RWPE2 (cell line): Measurements from ENCODE around the gene NEGR1.

Experiments
- ATAC-seq: fragments of 200-7000 bp; cut with Tn5 transposase; 3 replicates; pipeline ENCODE4 v1.9.1; 2021; ENCODE audit warnings: low read depth
- DNase-seq: peaks from one replicate; pipeline ENCODE4 v3.0.0-alpha.2; 2020; ENCODE audit warnings: low spot score
- H3K27ac ChIP-seq: fragments of 450-650 bp; 2 replicates; pipeline ENCODE4 v1.5.1; 2017; ENCODE audit warnings: mild to moderate bottlenecking; ENCODE audit not compliant: poor library complexity, severe bottlenecking
- H3K27me3 ChIP-seq: fragments of 250-450 bp; sonication (Bioruptor Pico); 2 replicates; pipeline ENCODE4 v1.5.1; 2021; ENCODE audit warnings: mild to moderate bottlenecking, moderate library complexity; ENCODE audit not compliant: insufficient read depth, poor library complexity, severe bottlenecking
- H3K36me3 ChIP-seq: fragments of 250-450 bp; sonication (Bioruptor Pico); 2 replicates; pipeline ENCODE4 v1.5.1; 2020; ENCODE audit warnings: low read depth, mild to moderate bottlenecking, moderate library complexity
- H3K4me1 ChIP-seq: fragments of 250-450 bp; sonication (Bioruptor Pico); 2 replicates; pipeline ENCODE4 v1.5.1; 2021; ENCODE audit warnings: mild to moderate bottlenecking, moderate library complexity; ENCODE audit not compliant: insufficient read depth, poor library complexity, severe bottlenecking
- H3K4me3 ChIP-seq: fragments of 250-450 bp; sonication (Bioruptor Pico); 2 replicates; pipeline ENCODE4 v1.5.1; 2021; ENCODE audit warnings: mild to moderate bottlenecking, moderate library complexity; ENCODE audit not compliant: severe bottlenecking
- H3K9me3 ChIP-seq: fragments of 250-450 bp; sonication (Bioruptor Pico); 2 replicates; pipeline ENCODE4 v1.5.1; 2021; ENCODE audit warnings: mild to moderate bottlenecking, moderate library complexity; ENCODE audit not compliant: severe bottlenecking
- TF ChIP-seq, protein P1 (sequence below): fragments of 450-650 bp; IDR thresholded peaks from one replicate; pipeline ENCODE4 v1.5.1; 2017; ENCODE audit warnings: mild to moderate bottlenecking, moderate library complexity; ENCODE audit not compliant: poor library complexity, severe bottlenecking

NEGR1 gene

DNA sequence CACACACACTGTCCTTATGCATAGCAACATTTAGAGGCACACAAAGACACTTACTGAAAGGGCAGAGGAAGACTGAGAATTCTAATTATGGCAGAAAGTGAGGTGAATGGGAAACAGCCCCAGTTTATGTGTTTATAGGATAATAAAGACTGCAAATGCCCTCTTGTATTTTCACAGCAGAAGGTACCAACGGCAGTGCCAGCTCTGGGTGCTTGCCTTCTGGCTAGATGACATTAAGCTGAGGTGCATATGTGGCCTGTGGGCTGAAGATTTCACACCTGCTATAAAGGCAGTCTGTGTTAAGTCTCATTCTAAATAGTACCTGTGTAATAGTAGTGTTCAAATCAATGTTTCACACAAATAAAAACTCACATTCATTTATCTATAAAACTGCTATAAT is 854.3 kb downstream of the NEGR1 start:
- H3K27me3 ChIP-seq: no peaks in the 10 kb centered on the region
- TF ChIP-seq, protein P1, sequence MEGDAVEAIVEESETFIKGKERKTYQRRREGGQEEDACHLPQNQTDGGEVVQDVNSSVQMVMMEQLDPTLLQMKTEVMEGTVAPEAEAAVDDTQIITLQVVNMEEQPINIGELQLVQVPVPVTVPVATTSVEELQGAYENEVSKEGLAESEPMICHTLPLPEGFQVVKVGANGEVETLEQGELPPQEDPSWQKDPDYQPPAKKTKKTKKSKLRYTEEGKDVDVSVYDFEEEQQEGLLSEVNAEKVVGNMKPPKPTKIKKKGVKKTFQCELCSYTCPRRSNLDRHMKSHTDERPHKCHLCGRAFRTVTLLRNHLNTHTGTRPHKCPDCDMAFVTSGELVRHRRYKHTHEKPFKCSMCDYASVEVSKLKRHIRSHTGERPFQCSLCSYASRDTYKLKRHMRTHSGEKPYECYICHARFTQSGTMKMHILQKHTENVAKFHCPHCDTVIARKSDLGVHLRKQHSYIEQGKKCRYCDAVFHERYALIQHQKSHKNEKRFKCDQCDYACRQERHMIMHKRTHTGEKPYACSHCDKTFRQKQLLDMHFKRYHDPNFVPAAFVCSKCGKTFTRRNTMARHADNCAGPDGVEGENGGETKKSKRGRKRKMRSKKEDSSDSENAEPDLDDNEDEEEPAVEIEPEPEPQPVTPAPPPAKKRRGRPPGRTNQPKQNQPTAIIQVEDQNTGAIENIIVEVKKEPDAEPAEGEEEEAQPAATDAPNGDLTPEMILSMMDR: no peak
- DNase-seq (no peak), ATAC-seq (no peak)
- H3K4me3 ChIP-seq: no peak overlapping the region
- H3K27ac ChIP-seq: no peak overlapping the region
- no peaks in the 10 kb centered on the region for H3K9me3 ChIP-seq
- H3K36me3 ChIP-seq: no peaks in the 10 kb centered on the region
- no peaks in the 10 kb centered on the region for H3K4me1 ChIP-seq

DNA sequence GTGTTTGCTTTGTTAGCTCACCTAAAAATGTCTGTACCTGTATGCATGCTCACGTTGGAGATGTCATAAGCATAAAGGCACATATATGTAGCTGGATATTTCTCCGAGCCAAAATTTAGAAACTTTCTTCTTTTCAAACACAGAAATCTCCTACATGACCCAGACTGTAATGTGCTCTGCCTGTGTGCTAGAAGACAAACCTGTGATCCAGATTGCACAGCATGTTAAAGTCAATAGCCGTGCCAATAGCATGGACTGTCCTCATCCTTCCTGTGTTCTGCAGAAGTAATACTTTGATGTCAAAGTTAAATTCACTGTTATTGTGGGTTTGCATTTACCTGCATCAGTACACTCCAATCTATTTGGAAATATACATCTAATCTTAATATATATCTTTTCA is 855.3 kb downstream of the NEGR1 start:
- TF ChIP-seq, protein P1: no peak
- H3K4me3 ChIP-seq: no peak overlapping the region
- no peak overlapping the region for H3K27ac ChIP-seq
- no peak for ATAC-seq
- no peaks in the 10 kb centered on the region for H3K27me3 ChIP-seq
- no peaks in the 10 kb centered on the region for H3K4me1 ChIP-seq
- H3K9me3 ChIP-seq: no peaks in the 10 kb centered on the region
- DNase-seq: no peak
- H3K36me3 ChIP-seq: no peaks in the 10 kb centered on the region

DNA sequence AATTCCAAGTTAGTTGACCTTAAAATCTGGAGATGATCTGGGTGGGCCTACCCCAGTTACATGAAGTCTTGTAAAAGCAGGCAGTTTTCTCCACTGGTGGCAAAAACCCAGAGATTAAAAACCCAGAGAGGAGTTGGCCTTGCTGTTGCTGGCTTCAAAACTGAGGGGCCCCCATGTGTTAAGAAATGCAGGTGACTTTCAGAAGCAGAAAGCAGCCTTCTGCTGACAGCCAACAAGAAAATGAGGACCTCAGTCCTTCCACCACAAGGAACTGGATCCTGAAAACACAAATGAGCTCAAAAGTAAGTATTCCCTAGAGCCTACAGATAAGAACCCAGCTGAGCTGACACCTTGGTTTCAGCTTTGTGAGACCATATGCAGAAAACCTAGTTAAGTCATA is 857.8 kb downstream of the NEGR1 start:
- DNase-seq (no peak), ATAC-seq (no peak)
- Histone ChIP-seq H3K36me3 (no peaks in the 10 kb centered on the region), H3K27me3 (no peaks in the 10 kb centered on the region), H3K27ac (no peak overlapping the region), H3K9me3 (no peaks in the 10 kb centered on the region), H3K4me1 (no peaks in the 10 kb centered on the region), H3K4me3 (no peak overlapping the region)
- TF ChIP-seq, protein P1: no peak

DNA sequence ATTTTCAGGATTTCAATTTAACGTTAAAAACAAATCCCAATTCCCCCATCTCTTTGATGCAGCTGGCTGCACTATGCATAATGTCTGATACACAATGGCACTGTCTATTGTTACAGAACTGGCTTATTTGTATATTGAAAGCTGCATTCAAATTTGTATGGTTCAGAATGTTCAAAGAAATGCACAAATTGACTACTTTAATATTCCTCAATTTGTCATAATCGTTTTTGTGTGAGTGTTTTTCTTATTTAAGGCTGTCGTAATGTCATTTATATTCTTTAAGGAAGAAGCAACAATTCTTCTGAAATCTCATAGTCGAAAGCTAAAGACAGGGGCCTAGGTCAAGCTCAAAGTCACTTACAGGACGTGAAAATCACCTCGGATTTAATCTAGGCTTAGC is 860.1 kb downstream of the NEGR1 start:
- H3K4me3 ChIP-seq: no peak overlapping the region
- TF ChIP-seq, protein P1: no peak
- H3K27me3 ChIP-seq: no peaks in the 10 kb centered on the region
- H3K4me1 ChIP-seq: no peaks in the 10 kb centered on the region
- H3K36me3 ChIP-seq: no peaks in the 10 kb centered on the region
- no peaks in the 10 kb centered on the region for H3K9me3 ChIP-seq
- DNase-seq (no peak), ATAC-seq (no peak)
- H3K27ac ChIP-seq: no peak overlapping the region

DNA sequence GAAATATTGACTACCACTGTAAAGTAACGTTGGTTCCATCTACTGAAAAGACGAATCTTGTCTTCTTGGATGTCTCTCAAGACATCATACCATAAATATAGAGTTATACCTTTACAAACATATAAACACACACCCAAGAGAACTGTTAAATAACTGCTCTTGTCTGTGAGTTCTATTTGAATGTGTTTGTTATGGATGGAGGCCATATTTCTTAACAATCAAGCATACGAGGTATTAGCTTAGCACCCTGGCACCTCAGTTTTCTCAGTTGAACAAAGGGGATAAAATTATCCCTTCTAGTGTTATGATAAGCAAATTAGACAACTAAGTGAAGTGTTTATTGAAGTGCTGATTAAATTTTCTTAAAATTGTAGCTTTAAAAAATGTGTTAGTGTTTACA is 864.9 kb downstream of the NEGR1 start:
- DNase-seq (no peak), ATAC-seq (no peak)
- Histone ChIP-seq H3K9me3 (no peaks in the 10 kb centered on the region), H3K4me1 (no peaks in the 10 kb centered on the region), H3K27me3 (peaks cover 3% of the 10 kb centered on the region), H3K36me3 (no peaks in the 10 kb centered on the region), H3K4me3 (no peak overlapping the region), H3K27ac (no peak overlapping the region)
- TF ChIP-seq, protein P1: no peak
